B cell (primary cell): ENCODE data around the gene LRP2. TPM values are rescaled to one million over a fixed set of nuclear protein-coding genes. Genes with fewer than 3 reads are reported as not detected.

Experiments used
- ATAC-seq: fragments of 200-7000 bp; cut with Tn5 transposase; one replicate; pipeline ENCODE4 v1.10.0; 2021; ENCODE audit warnings: low read depth, mild to moderate bottlenecking, moderate number of reproducible peaks, moderate library complexity
- CTCF ChIA-PET: fragments of 350-600 bp; sonication (Branson Sonifier 250); formaldehyde crosslinking; loops from one replicate; lab custom pipeline; 2021; ENCODE audit warnings: antibody characterized with exemption, inconsistent platforms; lab: Charles Lee
- POLR2A ChIA-PET: fragments of 350-600 bp; sonication (Branson Sonifier 250); formaldehyde crosslinking; loops from one replicate; lab custom pipeline; 2021; ENCODE audit warnings: antibody characterized with exemption; lab: Charles Lee
- DNase-seq: peaks from one replicate; pipeline ENCODE4 v3.0.0; 2013
- H2AFZ ChIP-seq: 2 replicates; pipeline ENCODE4 v1.6.1; 2012; ENCODE audit warnings: mild to moderate bottlenecking, low read depth, low read length; ENCODE audit not compliant: insufficient read depth, poor library complexity, severe bottlenecking
- H3K27ac ChIP-seq, 2 donors: 1 replicate in 1 of 2; 2 replicates in 1 of 2; pipeline ENCODE4 v1.5.1; 2012 to 2013; ENCODE audit warnings: low read length in 2 of 2, mild to moderate bottlenecking in 2 of 2, moderate library complexity in 1 of 2
- H3K27me3 ChIP-seq, 4 experiments: fragments of 200-600 bp in 1 of 4; sonication (generic) in 1 of 4; replicated peaks in 1 of 4; 1 replicate in 2 of 4; 2 replicates in 2 of 4; pipeline versions ENCODE4 v1.6.1 to v1.7.0; 2013 to 2016; ENCODE audit warnings: low read length in 3 of 4, mild to moderate bottlenecking in 2 of 4, mixed read lengths in 1 of 4, moderate library complexity in 1 of 4; ENCODE audit not compliant: insufficient read depth in 4 of 4, control insufficient read depth in 3 of 4; ENCODE audit errors: control extremely low read depth in 1 of 4
- H3K36me3 ChIP-seq, 2 experiments: replicated peaks in 1 of 2; 1 replicate in 1 of 2; 2 replicates in 1 of 2; pipeline versions ENCODE4 v1.6.1 to v1.7.1; 2013; ENCODE audit warnings: low read length in 1 of 2; ENCODE audit not compliant: insufficient read depth in 2 of 2, control insufficient read depth in 1 of 2; ENCODE audit errors: control extremely low read depth in 1 of 2, extremely low read depth in 1 of 2
- H3K4me1 ChIP-seq, 2 donors: fragments of 200-600 bp in 1 of 2; sonication (generic) in 1 of 2; 1 replicate in 1 of 2; 2 replicates in 1 of 2; pipeline versions ENCODE4 v1.5.1 to v1.6.1; 2013 to 2017; ENCODE audit warnings: low read length in 2 of 2; ENCODE audit not compliant: control insufficient read depth in 2 of 2, insufficient read depth in 2 of 2
- H3K4me2 ChIP-seq: replicated peaks from 2 replicates; pipeline ENCODE3; 2012; ENCODE audit warnings: mild to moderate bottlenecking, low read depth, low read length; ENCODE audit not compliant: poor library complexity, severe bottlenecking
- H3K4me3 ChIP-seq, 5 experiments: fragments of 200-600 bp in 1 of 5; sonication (generic) in 1 of 5; 1 replicate in 3 of 5; 2 replicates in 2 of 5; pipeline versions ENCODE4 v1.5.1 to v1.7.0; 2011 to 2016; ENCODE audit warnings: low read length in 4 of 5, mild to moderate bottlenecking in 4 of 5, low read depth in 2 of 5, control low read depth in 1 of 5, moderate library complexity in 1 of 5; ENCODE audit not compliant: insufficient read depth in 1 of 5; ENCODE audit errors: control extremely low read depth in 1 of 5, extremely low read depth in 1 of 5
- H3K79me2 ChIP-seq: fragments of 200-600 bp; sonication (generic); one replicate; pipeline ENCODE4 v1.6.0; 2016; ENCODE audit warnings: low read length; ENCODE audit not compliant: control insufficient read depth, insufficient read depth
- H3K9ac ChIP-seq: fragments of 200-600 bp; sonication (generic); 2 replicates; pipeline ENCODE4 v1.6.1; 2017; ENCODE audit warnings: mild to moderate bottlenecking, low read length, moderate library complexity
- H3K9me3 ChIP-seq, 3 donors: one replicate each; pipeline versions ENCODE4 v1.6.1 to v1.7.1; 2013; ENCODE audit warnings: low read length in 2 of 3; ENCODE audit not compliant: control insufficient read depth in 2 of 3, insufficient read depth in 1 of 3; ENCODE audit errors: control extremely low read depth in 1 of 3
- H4K20me1 ChIP-seq: 2 replicates; pipeline ENCODE4 v1.6.0; 2012; ENCODE audit warnings: mild to moderate bottlenecking, low read length; ENCODE audit not compliant: insufficient read depth, control insufficient read depth, poor library complexity, severe bottlenecking
- H3K27ac Mint-ChIP-seq: one replicate; pipeline ENCODE4 v1.8.0; 2021; ENCODE audit warnings: mixed read lengths
- H3K27me3 Mint-ChIP-seq: one replicate; pipeline ENCODE4 v1.8.0; 2021; ENCODE audit warnings: mixed read lengths
- H3K4me1 Mint-ChIP-seq: one replicate; pipeline ENCODE4 v1.8.0; 2021; ENCODE audit warnings: mixed read lengths
- H3K4me3 Mint-ChIP-seq: one replicate; pipeline ENCODE4 v1.8.0; 2021; ENCODE audit warnings: mixed read lengths
- H3K9me3 Mint-ChIP-seq: one replicate; pipeline ENCODE4 v1.8.0; 2022; ENCODE audit warnings: mixed read lengths; ENCODE audit not compliant: insufficient read depth
- CTCF ChIP-seq: fragments of 200-600 bp; IDR thresholded peaks from one replicate; pipeline ENCODE4 v1.8.0; 2022; ENCODE audit warnings: antibody characterized with exemption, mild to moderate bottlenecking
- EZH2 ChIP-seq: IDR thresholded peaks from 2 replicates; pipeline ENCODE4 v1.6.1; 2012; ENCODE audit warnings: borderline replicate concordance, low read depth, mild to moderate bottlenecking, moderate library complexity, low read length; ENCODE audit not compliant: insufficient read depth, poor library complexity, severe bottlenecking
- WGBS: methylation state at CpG from one replicate; pipeline ENCODE4 v1.1.5; 2013; ENCODE audit warnings: missing lambda C conversion rate; ENCODE audit not compliant: insufficient coverage; 5-methylcytosine and 5-hydroxymethylcytosine counted together
- intact Hi-C: fragments of 100-400 bp; cut with micrococcal nuclease; formaldehyde crosslinking; loops from one replicate; pipeline ENCODE4 v1.10.0; 2022
- polyA plus RNA-seq: library from polyadenylated mRNA; depleted of rRNA; stranded (reverse); fragments of >200 nt; gene quantifications from 2 replicates; pipeline ENCODE4 v1.2.3, GENCODE V29; 2012
- total RNA-seq, 2 donors: library from RNA; stranded (reverse); fragments of 120-200 nt in 1 of 2; gene quantifications; 1 replicate in 1 of 2; 2 replicates in 1 of 2; pipeline versions ENCODE4 v1.2.3 to v1.2.4, GENCODE V29; 2013 to 2022

Gene LRP2
- total and polyA plus RNA-seq, 2 donors (not counting 1 experiment from before 2014, with no cell fraction given), result not detected

DNA sequence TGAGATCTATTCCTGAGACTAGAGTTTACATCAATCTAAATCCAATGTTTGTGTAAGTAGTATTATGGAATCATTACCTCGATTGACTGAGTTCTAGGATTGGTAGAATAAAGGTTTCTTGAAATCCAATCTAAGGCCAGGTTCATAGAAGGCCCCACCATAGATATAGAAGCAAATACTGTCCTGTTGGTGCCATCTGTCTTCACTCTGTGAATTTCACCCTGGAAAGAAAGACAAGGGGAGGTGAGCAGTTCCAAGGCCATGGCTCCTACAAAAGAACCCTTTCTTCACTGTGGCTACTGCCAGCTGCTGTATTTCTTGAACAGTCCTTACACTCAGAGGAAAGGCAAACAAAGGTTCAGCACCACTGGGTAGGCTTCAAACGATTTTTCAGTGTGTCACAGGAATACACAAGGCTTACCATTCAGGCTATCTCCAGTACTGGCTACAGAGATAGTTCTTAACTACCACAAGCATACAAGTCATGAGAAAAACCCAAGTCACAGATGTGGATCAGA, 137.0 kb downstream of the LRP2 start:
- POLR2A ChIA-PET, result no interaction called here
- H3K4me1 Mint-ChIP-seq, result no peaks in the 10 kb centered on the region
- no peaks in the 10 kb centered on the region for H3K4me1 ChIP-seq

DNA sequence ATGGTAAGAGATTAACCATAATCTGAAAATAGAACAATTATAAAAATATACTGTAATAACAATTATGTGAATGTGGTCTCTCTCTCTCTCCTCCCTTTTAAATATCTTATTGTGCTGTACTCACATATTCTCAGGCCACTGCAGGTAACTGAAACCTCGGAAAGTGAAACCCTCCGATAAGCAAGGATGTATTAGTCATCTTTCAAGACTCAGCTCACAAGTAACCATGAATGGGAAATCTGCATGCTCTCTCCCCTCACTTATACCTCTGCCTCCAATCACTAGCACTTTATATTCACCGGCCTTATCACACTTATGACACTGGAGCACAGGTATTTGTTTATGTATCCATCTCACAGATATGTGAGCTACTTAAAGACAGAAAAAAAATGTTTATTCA, 139.7 kb downstream of the LRP2 start:
- 68% methylated on average over 2 of the region's 3 CpGs for WGBS
- no peak overlapping the region for H2AFZ ChIP-seq
- CTCF ChIA-PET, result no interaction called here

More for the DNA sequence above, 137.0 kb downstream of the LRP2 start:
- Histone ChIP-seq H2AFZ (no peak overlapping the region), H3K79me2 (no peaks in the 10 kb centered on the region), H3K27me3 (no peaks in the 10 kb centered on the region), H3K27ac (no peak overlapping the region), H4K20me1 (no peaks in the 10 kb centered on the region), H3K4me2 (no peak overlapping the region), H3K4me3 (no peak overlapping the region), H3K9me3 (no peaks in the 10 kb centered on the region), H3K36me3 (no peaks in the 10 kb centered on the region), H3K9ac (no peak overlapping the region)
- Mint-ChIP-seq H3K27ac (no peak overlapping the region), H3K27me3 (no peaks in the 10 kb centered on the region), H3K9me3 (no peaks in the 10 kb centered on the region), H3K4me3 (no peak overlapping the region)
- DNase-seq, result no peak
- no peak for ATAC-seq
- intact Hi-C loops, result no loop called here
- WGBS, result 86% methylated on average over 1 of the region's 2 CpGs
- TF ChIP-seq CTCF, result no peak
- TF ChIP-seq EZH2, result no peak
- CTCF ChIA-PET, result no interaction called here

More for the DNA sequence above, 139.7 kb downstream of the LRP2 start:
- DNase-seq (no peak), ATAC-seq (no peak)
- Mint-ChIP-seq H3K27me3 (no peaks in the 10 kb centered on the region), H3K27ac (no peak overlapping the region), H3K4me3 (no peak overlapping the region), H3K9me3 (no peaks in the 10 kb centered on the region), H3K4me1 (no peaks in the 10 kb centered on the region)
- H3K27ac ChIP-seq, result no peak overlapping the region
- no peaks in the 10 kb centered on the region for H4K20me1 ChIP-seq
- H3K36me3 ChIP-seq, result no peaks in the 10 kb centered on the region
- no peaks in the 10 kb centered on the region for H3K27me3 ChIP-seq
- POLR2A ChIA-PET, result interaction anchor here (0.7 kb wide), 1 partner anchor 531 kb away, joined by 4 read pairs; no protein-coding TSS in a partner anchor
- no peak for TF ChIP-seq CTCF
- TF ChIP-seq EZH2, result no peak
- no peak overlapping the region for H3K4me2 ChIP-seq
- no peak overlapping the region for H3K4me3 ChIP-seq
- no peaks in the 10 kb centered on the region for H3K4me1 ChIP-seq
- no peak overlapping the region for H3K9ac ChIP-seq
- H3K9me3 ChIP-seq, result no peaks in the 10 kb centered on the region
- intact Hi-C loops, result no loop called here
- no peaks in the 10 kb centered on the region for H3K79me2 ChIP-seq
